SU-DHL-6 (cell line): ENCODE measurements around the gene CREBBP.

Source experiments
- H2AFZ ChIP-seq: fragments of 200-600 bp; sonication (generic); 2 replicates; pipeline ENCODE4 v1.6.1; 2014; ENCODE audit warnings: low read depth, mild to moderate bottlenecking, moderate library complexity, mixed read lengths, antibody characterized with exemption, low read length; ENCODE audit not compliant: severe bottlenecking
- H3F3A ChIP-seq: fragments of 200-600 bp; shearing (Covaris generic); 2 replicates; pipeline ENCODE4 v1.6.0; 2016; ENCODE audit warnings: antibody characterized with exemption, mild to moderate bottlenecking; ENCODE audit not compliant: insufficient read depth
- H3K27ac ChIP-seq: fragments of 200-600 bp; sonication (generic); 2 replicates; pipeline ENCODE4 v1.5.1; 2016; ENCODE audit warnings: low read depth, mild to moderate bottlenecking, low read length, moderate library complexity, mixed read lengths
- H3K27me3 ChIP-seq: fragments of 200-600 bp; sonication (generic), shearing (Covaris generic); 2 replicates; pipeline ENCODE4 v1.6.0; 2014; ENCODE audit warnings: mild to moderate bottlenecking, low read length
- H3K36me3 ChIP-seq: fragments of 200-600 bp; sonication (generic); 2 replicates; pipeline ENCODE4 v1.6.1; 2014; ENCODE audit warnings: mild to moderate bottlenecking, low read length, mixed read lengths
- H3K4me2 ChIP-seq: fragments of 300-600, 200-600 bp; shearing (Covaris generic), sonication (generic); 2 replicates; pipeline ENCODE4 v1.6.0; 2014; ENCODE audit warnings: low read length, low read depth, mild to moderate bottlenecking; ENCODE audit not compliant: poor library complexity, severe bottlenecking
- H3K4me3 ChIP-seq: fragments of 200-600 bp; sonication (generic); 2 replicates; pipeline ENCODE4 v1.5.1; 2014; ENCODE audit warnings: antibody characterized with exemption, low read length, mild to moderate bottlenecking, mixed read lengths; ENCODE audit not compliant: insufficient read depth, poor library complexity, severe bottlenecking
- H3K79me2 ChIP-seq: fragments of 200-600 bp; sonication (generic); 2 replicates; pipeline ENCODE4 v1.6.1; 2014; ENCODE audit warnings: mild to moderate bottlenecking, low read length, moderate library complexity; ENCODE audit not compliant: insufficient read depth
- H3K9ac ChIP-seq: fragments of 200-600 bp; sonication (generic); 2 replicates; pipeline ENCODE4 v1.7.0; 2014; ENCODE audit warnings: mild to moderate bottlenecking, low read length
- H3K9me2 ChIP-seq: fragments of 200-600 bp; sonication (generic); replicated peaks from 2 replicates; pipeline ENCODE4 v1.6.1; 2014; ENCODE audit warnings: low read length; ENCODE audit not compliant: insufficient read depth
- H3K9me3 ChIP-seq: fragments of 200-600 bp; sonication (generic); 2 replicates; pipeline ENCODE4 v1.6.1; 2014; ENCODE audit warnings: low read length, mixed read lengths; ENCODE audit not compliant: insufficient read depth
- H4K20me1 ChIP-seq: fragments of 200-600 bp; sonication (generic); 2 replicates; pipeline ENCODE4 v1.6.1; 2014; ENCODE audit warnings: low read depth, mild to moderate bottlenecking, antibody characterized with exemption, low read length, moderate library complexity, mixed read lengths
- CTCF ChIP-seq: fragments of 200-600 bp; sonication (generic); IDR thresholded peaks from one replicate; pipeline ENCODE4 v1.5.1; 2017; ENCODE audit warnings: antibody characterized with exemption, mild to moderate bottlenecking, low read length, moderate library complexity; ENCODE audit not compliant: insufficient read depth, poor library complexity, severe bottlenecking
- EZH2phosphoT487 ChIP-seq: fragments of 200-600 bp; sonication (generic), shearing (Covaris generic); conservative IDR thresholded peaks from 2 replicates; pipeline ENCODE4 v1.6.1; 2018; ENCODE audit warnings: mild to moderate bottlenecking, antibody characterized with exemption, low read length, moderate library complexity, mixed read lengths

CREBBP gene

GRCh38 chr16:3868967-3869366 is 11.5 kb downstream of the CREBBP start:
- H3F3A ChIP-seq = peaks cover 10% of the 10 kb centered on the region; the same call in 1 of the 2 replicates
- no peak overlapping the region for H3K4me3 ChIP-seq
- H4K20me1 ChIP-seq = peaks cover 56% of the 10 kb centered on the region
- H3K4me2 ChIP-seq = no peak overlapping the region
- no peaks in the 10 kb centered on the region for H3K36me3 ChIP-seq
- H3K79me2 ChIP-seq = peaks cover 100% of the 10 kb centered on the region
- TF ChIP-seq CTCF = no peak
- TF ChIP-seq EZH2phosphoT487 = no peak
- H2AFZ ChIP-seq = no peak overlapping the region
- no peaks in the 10 kb centered on the region for H3K9me2 ChIP-seq
- no peaks in the 10 kb centered on the region for H3K9me3 ChIP-seq
- no peaks in the 10 kb centered on the region for H3K27me3 ChIP-seq
- H3K27ac ChIP-seq = no peak overlapping the region
- no peak overlapping the region for H3K9ac ChIP-seq

GRCh38 chr16:3868556-3868955 is 12.0 kb downstream of the CREBBP start:
- peaks cover 55% of the 10 kb centered on the region for H4K20me1 ChIP-seq
- H3K9me3 ChIP-seq = no peaks in the 10 kb centered on the region
- peaks cover 10% of the 10 kb centered on the region; the same call in 1 of the 2 replicates for H3F3A ChIP-seq
- H3K36me3 ChIP-seq = no peaks in the 10 kb centered on the region
- no peak overlapping the region for H3K27ac ChIP-seq
- TF ChIP-seq EZH2phosphoT487 = no peak
- no peak for TF ChIP-seq CTCF
- no peak overlapping the region for H3K9ac ChIP-seq
- no peak overlapping the region for H2AFZ ChIP-seq
- H3K4me2 ChIP-seq = no peak overlapping the region
- H3K79me2 ChIP-seq = peaks cover 100% of the 10 kb centered on the region
- no peaks in the 10 kb centered on the region for H3K9me2 ChIP-seq
- H3K27me3 ChIP-seq = no peaks in the 10 kb centered on the region
- H3K4me3 ChIP-seq = no peak overlapping the region

- no peaks in the 10 kb centered on the region for H3K9me2 ChIP-seq
- peaks cover 100% of the 10 kb centered on the region for H3K79me2 ChIP-seq
- H3K36me3 ChIP-seq = no peaks in the 10 kb centered on the region
- H4K20me1 ChIP-seq = peaks cover 46% of the 10 kb centered on the region
- H3K9ac ChIP-seq = no peak overlapping the region
- H3K4me2 ChIP-seq = no peak overlapping the region
- no peak overlapping the region for H3K4me3 ChIP-seq
- H3K9me3 ChIP-seq = no peaks in the 10 kb centered on the region
- TF ChIP-seq EZH2phosphoT487 (no peak), CTCF (no peak)
- peaks cover 7% of the 10 kb centered on the region; the same call in 1 of the 2 replicates for H3F3A ChIP-seq
- H2AFZ ChIP-seq = no peak overlapping the region
- no peak overlapping the region for H3K27ac ChIP-seq
- H3K27me3 ChIP-seq = no peaks in the 10 kb centered on the region
These were observed 13.6 kb downstream of the CREBBP start for GRCh38 chr16:3866703-3867431.
